Activated CD8-positive, alpha-beta T cell treated with anti-CD3 and anti-CD28 coated beads, Interleukin-2, amount 10 ng/mL, durations not matched to agents 7 days and 5 days (primary cell): ENCODE measurements around the gene POTEE. TPM values are rescaled to one million over a fixed set of nuclear protein-coding genes. Genes with fewer than 3 reads are reported as not detected.
"Not testable (repeated sequence)": the region's sequence is repeated elsewhere in the genome, so short reads cannot be mapped to it uniquely, and the experiment has no call there.

ENCODE experiments used
- ATAC-seq: fragments of 150-1000 bp; cut with Tn5 transposase; one replicate; pipeline ENCODE4 v1.10.0; 2021; ENCODE audit warnings: moderate library complexity
- CTCF ChIA-PET: fragments of 350-600 bp; sonication (Branson Sonifier 250); formaldehyde crosslinking; loops from one replicate; lab custom pipeline; 2021; ENCODE audit warnings: antibody characterized with exemption; lab: Charles Lee
- POLR2A ChIA-PET: fragments of 350-600 bp; sonication (Branson Sonifier 250); formaldehyde crosslinking; loops from one replicate; lab custom pipeline; 2021; ENCODE audit warnings: antibody characterized with exemption; lab: Charles Lee
- DNase-seq: peaks from one replicate; pipeline ENCODE4 v3.0.0-alpha.2; 2020
- H3K27ac Mint-ChIP-seq: one replicate; pipeline ENCODE4 v1.8.0; 2021; ENCODE audit warnings: mild to moderate bottlenecking, mixed read lengths
- H3K27me3 Mint-ChIP-seq: one replicate; pipeline ENCODE4 v1.8.0; 2021; ENCODE audit warnings: low read depth, mixed read lengths
- H3K36me3 Mint-ChIP-seq: one replicate; pipeline ENCODE4 v1.8.0; 2021; ENCODE audit warnings: low read depth, mixed read lengths
- H3K4me1 Mint-ChIP-seq: one replicate; pipeline ENCODE4 v1.8.0; 2021; ENCODE audit warnings: low read depth, mixed read lengths
- H3K4me3 Mint-ChIP-seq: one replicate; pipeline ENCODE4 v1.8.0; 2021; ENCODE audit warnings: mild to moderate bottlenecking, mixed read lengths
- H3K9me3 Mint-ChIP-seq: one replicate; pipeline ENCODE4 v1.8.0; 2022; ENCODE audit warnings: mixed read lengths; ENCODE audit not compliant: insufficient read depth
- total RNA-seq, 2 experiments: library from RNA; stranded (reverse); gene quantifications; one replicate each; pipeline ENCODE4 v1.2.3, GENCODE V29; 2021

POTEE gene
- total RNA-seq, result 1 to 10 TPM in 1 of 2 experiments, under 1 TPM in 1; 0.89 to 1.0 TPM

GRCh38 chr2:131209030-131209772 lies at the start of gene POTEE:
TSS of gene POTEE (plus strand) at chr2:131209536. CDS start at chr2:131218403, 8,867 bp downstream.
- H3K9me3 Mint-ChIP-seq, H3K27me3 Mint-ChIP-seq, DNase-seq, H3K4me1 Mint-ChIP-seq, CTCF ChIA-PET, H3K36me3 Mint-ChIP-seq, H3K4me3 Mint-ChIP-seq, ATAC-seq, H3K27ac Mint-ChIP-seq, POLR2A ChIA-PET: not testable (repeated sequence)

GRCh38 chr2:131165562-131165961 lies 43.8 kb upstream of the POTEE start:
- not testable (repeated sequence) for H3K9me3 Mint-ChIP-seq, H3K4me3 Mint-ChIP-seq, H3K4me1 Mint-ChIP-seq, H3K27ac Mint-ChIP-seq, H3K36me3 Mint-ChIP-seq, DNase-seq, H3K27me3 Mint-ChIP-seq, ATAC-seq
- CTCF ChIA-PET, result interaction anchor here (2.1 kb wide), 1 partner anchor 11 kb away, joined by 7 read pairs; no protein-coding TSS in a partner anchor
- POLR2A ChIA-PET, result interaction anchor here (0.5 kb wide), 1 partner anchor 340 kb away, joined by 3 read pairs; no protein-coding TSS in a partner anchor

GRCh38 chr2:131168538-131168937 lies 40.8 kb upstream of the POTEE start:
- Mint-ChIP-seq H3K27me3 (peaks cover 7% of the 10 kb centered on the region), H3K36me3 (no peaks in the 10 kb centered on the region), H3K27ac (no peak overlapping the region), H3K4me1 (no peaks in the 10 kb centered on the region), H3K4me3 (no peak overlapping the region), H3K9me3 (no peaks in the 10 kb centered on the region)
- ChIA-PET POLR2A (no interaction called here), CTCF (no interaction called here)
- ATAC-seq (no peak), DNase-seq (no peak)

GRCh38 chr2:131178050-131178449 lies 31.3 kb upstream of the POTEE start:
- POLR2A ChIA-PET, H3K4me3 Mint-ChIP-seq, H3K36me3 Mint-ChIP-seq, H3K27ac Mint-ChIP-seq, H3K9me3 Mint-ChIP-seq, DNase-seq, CTCF ChIA-PET, ATAC-seq, H3K4me1 Mint-ChIP-seq: not testable (repeated sequence)
- peaks cover 12% of the 10 kb centered on the region for H3K27me3 Mint-ChIP-seq

- H3K36me3 Mint-ChIP-seq, H3K9me3 Mint-ChIP-seq, H3K4me1 Mint-ChIP-seq, POLR2A ChIA-PET, ATAC-seq, CTCF ChIA-PET, DNase-seq, H3K4me3 Mint-ChIP-seq, H3K27ac Mint-ChIP-seq: not testable (repeated sequence)
- peaks cover 12% of the 10 kb centered on the region for H3K27me3 Mint-ChIP-seq
Observed at GRCh38 chr2:131178721-131179418, 30.5 kb upstream of the POTEE start.

GRCh38 chr2:131181451-131181850 lies 27.9 kb upstream of the POTEE start:
- CTCF ChIA-PET, H3K4me1 Mint-ChIP-seq, H3K4me3 Mint-ChIP-seq, DNase-seq, H3K27ac Mint-ChIP-seq, ATAC-seq, H3K36me3 Mint-ChIP-seq, H3K9me3 Mint-ChIP-seq, POLR2A ChIA-PET: not testable (repeated sequence)
- peaks cover 11% of the 10 kb centered on the region for H3K27me3 Mint-ChIP-seq

- peaks cover 26% of the 10 kb centered on the region for H3K27me3 Mint-ChIP-seq
- H3K27ac Mint-ChIP-seq, POLR2A ChIA-PET, H3K36me3 Mint-ChIP-seq, H3K9me3 Mint-ChIP-seq, H3K4me3 Mint-ChIP-seq, DNase-seq, CTCF ChIA-PET, ATAC-seq, H3K4me1 Mint-ChIP-seq: not testable (repeated sequence)
Observed at GRCh38 chr2:131193421-131193820, 15.9 kb upstream of the POTEE start.

- H3K4me1 Mint-ChIP-seq, POLR2A ChIA-PET, H3K4me3 Mint-ChIP-seq, CTCF ChIA-PET, H3K27ac Mint-ChIP-seq, DNase-seq, H3K9me3 Mint-ChIP-seq, ATAC-seq, H3K36me3 Mint-ChIP-seq: not testable (repeated sequence)
- H3K27me3 Mint-ChIP-seq, result peaks cover 17% of the 10 kb centered on the region
Observed at GRCh38 chr2:131196186-131196585, 13.2 kb upstream of the POTEE start.

- Mint-ChIP-seq H3K36me3 (no peaks in the 10 kb centered on the region), H3K27me3 (peaks cover 7% of the 10 kb centered on the region), H3K4me3 (no peak overlapping the region), H3K9me3 (no peaks in the 10 kb centered on the region), H3K4me1 (no peaks in the 10 kb centered on the region), H3K27ac (no peak overlapping the region)
- ChIA-PET POLR2A (no interaction called here), CTCF (no interaction called here)
- no peak for DNase-seq
- ATAC-seq, result no peak
Observed at GRCh38 chr2:131201098-131201497, 8.2 kb upstream of the POTEE start.

GRCh38 chr2:131207839-131208238 lies 1.5 kb upstream of the POTEE start:
- ATAC-seq, H3K27ac Mint-ChIP-seq, H3K9me3 Mint-ChIP-seq, H3K36me3 Mint-ChIP-seq, H3K4me1 Mint-ChIP-seq, POLR2A ChIA-PET, H3K27me3 Mint-ChIP-seq, DNase-seq, H3K4me3 Mint-ChIP-seq, CTCF ChIA-PET: not testable (repeated sequence)

- H3K4me1 Mint-ChIP-seq, POLR2A ChIA-PET, CTCF ChIA-PET, H3K27ac Mint-ChIP-seq, DNase-seq, ATAC-seq, H3K36me3 Mint-ChIP-seq, H3K27me3 Mint-ChIP-seq, H3K9me3 Mint-ChIP-seq, H3K4me3 Mint-ChIP-seq: not testable (repeated sequence)
Observed at GRCh38 chr2:131209773-131210104, 403 bp downstream of the POTEE start.

GRCh38 chr2:131210434-131211211 lies 1.3 kb downstream of the POTEE start:
- H3K4me3 Mint-ChIP-seq, H3K27ac Mint-ChIP-seq, H3K27me3 Mint-ChIP-seq, H3K4me1 Mint-ChIP-seq, DNase-seq, CTCF ChIA-PET, POLR2A ChIA-PET, H3K9me3 Mint-ChIP-seq, H3K36me3 Mint-ChIP-seq, ATAC-seq: not testable (repeated sequence)
